Measurements from ENCODE around the gene DLGAP1.
A peak's percentile ranks its signal among the peaks of the same experiment; 100 is the strongest.

Gene DLGAP1

DNA sequence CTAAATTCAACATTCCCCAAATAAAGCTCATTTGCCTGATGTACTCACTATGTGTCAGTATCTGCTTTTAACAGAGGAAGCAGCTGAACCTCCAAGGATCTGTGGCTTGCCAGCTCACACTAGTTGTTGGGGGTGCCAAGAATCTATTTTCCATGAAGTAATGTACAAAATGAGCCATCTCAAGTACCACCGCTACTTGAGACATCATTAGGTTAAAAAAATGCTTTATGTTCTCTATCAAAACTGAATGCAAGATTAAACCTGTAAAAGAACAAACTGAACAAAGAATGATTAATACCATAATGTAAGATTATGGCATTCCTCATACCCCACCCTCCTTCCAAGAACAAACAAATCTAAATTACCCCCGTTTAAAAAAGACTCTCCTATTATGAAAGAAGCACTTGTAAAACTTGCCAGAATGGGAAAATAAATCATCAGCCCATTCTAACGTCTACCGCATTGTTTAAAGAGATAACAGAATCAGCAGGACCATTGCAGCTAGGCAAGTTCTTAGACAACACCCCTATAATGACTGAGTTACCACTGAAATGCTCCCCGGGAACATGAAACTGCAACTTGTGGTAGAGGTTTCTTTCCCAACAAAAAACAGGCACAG, 471.6 kb downstream of the DLGAP1 start:
- peak; percentile 94 for DNase-seq

DNA sequence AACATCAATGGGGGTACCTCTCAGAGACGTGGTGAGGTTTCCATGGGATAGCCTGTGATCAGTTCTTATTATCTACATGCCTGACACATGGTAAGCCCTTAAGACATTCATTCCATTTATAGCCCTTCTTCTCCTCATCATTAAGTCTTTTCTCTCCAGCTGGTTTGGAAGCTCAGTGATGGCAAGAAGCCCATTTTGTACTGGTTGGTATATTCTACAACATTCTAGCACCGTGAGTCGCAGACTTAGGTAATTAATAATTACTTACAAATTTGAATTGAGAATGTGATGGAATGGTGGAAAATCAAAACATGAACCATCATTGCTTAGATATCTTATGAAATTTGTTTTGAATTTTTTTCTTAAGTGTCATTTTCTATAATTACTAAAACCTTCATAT, 472.6 kb downstream of the DLGAP1 start:
- no peak for DNase-seq

DNA sequence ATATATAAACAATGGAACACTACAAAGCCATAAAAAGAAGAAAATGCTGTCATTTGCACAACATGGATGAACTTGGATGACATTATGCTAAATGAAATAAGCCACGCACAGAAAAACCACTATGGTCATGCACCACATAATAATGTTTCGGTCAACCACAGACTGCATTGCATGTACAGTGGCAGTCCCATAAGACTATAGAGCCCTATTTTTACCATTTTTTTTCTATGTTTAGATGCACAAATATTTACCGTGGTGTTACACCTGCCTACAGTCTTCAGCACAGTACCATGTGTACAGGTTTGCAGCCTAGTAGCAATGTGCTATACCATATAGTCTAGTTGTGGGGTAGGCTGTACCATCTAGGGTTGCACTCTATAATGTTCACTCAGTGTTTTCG, 476.1 kb downstream of the DLGAP1 start:
- DNase-seq, result no peak

DNA sequence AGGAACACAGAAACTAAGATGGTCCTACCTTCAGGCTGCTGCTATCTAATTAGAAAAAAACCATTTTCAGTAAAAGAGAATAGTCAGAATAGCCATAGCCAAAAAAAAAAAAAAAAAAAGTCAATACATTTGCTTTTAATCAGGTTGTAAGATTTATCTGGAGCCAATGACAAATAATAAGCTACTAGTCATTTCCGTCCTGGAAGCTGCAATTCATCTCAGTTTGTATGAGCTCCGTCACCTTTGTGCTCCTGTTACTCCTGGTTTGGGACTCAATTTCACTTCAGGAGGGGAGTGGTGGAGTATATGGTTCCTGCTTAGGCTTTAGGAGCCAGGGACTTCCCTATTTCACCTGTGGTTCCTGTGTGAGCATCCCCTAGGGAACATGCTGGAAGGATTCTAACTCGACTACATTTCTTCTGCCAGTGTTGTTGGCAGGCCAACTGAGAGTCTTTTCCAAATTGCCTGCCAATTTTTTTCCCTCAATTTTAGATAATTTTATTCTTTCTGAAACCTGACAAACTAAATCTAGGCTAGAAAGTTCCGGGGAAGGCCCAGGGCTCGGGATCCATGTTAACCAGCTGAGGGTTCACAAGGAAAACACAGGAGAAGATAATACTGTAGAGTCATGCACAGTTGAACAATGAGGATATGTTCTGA, 481.8 kb downstream of the DLGAP1 start:
- no peak for DNase-seq

DNA sequence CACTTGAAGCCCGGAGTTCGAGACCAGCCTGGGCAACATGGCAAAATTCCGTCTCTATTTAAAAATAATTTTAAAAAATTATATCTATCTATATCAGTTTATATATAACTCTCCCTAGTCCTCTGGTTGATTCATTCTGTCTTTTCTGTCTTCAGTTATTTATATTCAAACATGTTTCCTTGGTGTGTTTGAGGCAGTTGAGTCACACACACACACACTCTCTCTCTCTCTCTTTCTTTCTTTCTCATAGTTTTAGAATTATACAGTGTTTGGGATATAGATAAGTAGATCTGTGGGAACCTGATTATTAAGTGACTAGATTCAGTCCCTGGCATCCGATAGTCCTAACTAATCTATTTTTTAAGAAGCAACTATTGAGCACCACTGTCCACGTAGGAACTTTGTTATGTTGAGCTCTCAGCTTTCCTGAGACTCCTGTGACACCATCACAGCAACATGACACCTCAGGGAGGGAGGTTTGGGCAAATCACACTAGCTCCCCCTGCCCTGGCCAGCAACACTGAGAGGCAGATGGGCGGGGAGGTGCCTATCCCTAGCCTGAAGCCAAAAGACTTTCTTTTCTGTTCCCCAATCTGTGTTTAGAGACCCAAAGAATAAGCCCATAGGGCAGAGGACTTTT, 482.7 kb downstream of the DLGAP1 start:
- DNase-seq, result no peak

DNA sequence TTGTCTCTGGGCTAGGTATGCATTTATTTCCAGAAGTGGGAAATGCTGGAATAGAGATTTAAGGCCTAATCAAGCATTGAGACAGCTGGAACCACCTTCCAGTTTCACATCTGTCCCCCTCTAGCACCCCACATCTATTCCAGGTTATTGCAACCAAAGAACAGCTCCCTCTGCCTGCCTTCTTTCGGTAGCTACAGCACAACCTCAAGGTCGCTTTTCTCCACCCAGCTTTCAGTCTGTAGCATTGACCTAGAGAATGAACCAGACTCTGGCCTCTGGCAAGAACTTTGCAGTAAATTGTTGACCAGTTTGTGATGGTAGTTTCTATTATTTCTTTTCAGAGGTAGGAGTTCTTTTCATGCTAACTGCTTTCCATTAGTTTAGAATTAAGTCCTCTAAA, 484.2 kb downstream of the DLGAP1 start:
- DNase-seq, result no peak

DNA sequence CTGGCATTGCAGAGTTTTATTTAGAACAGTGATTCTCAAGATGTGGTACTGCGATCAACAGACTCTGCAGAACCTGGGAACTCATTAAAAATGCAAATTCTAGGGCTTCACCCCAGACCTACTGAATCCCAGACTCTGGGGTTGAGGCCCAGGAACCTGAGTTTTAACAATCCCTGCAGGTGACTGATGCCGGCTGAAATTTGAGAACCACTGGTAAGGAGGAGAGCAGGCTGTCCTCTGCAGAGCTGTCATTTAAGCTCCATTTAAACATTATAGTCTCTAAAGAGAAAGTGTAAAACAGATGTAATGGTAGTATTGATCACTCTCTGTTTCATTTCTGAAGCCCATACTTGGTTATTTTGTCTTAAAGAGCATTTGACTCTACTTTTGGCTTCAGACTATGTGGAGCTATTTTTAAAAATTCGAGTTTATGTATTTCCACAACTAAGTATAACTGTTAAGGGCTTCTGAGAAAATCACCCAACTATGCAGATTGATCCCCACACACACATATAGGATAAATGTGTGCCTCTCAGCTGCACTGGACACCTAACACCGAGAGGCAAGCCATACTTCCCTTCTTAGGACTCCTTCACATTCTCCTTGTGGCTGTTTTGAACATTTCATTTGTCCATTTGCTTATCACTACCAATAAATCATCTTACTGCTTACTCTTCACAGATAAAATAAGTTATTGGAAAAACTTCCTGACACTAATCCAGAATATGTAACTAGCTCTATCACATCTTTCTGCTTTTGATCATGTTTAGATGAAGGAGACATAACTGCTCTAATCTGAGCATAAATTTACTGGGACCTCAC, 487.5 kb downstream of the DLGAP1 start:
- peak; percentile 25 for DNase-seq

DNA sequence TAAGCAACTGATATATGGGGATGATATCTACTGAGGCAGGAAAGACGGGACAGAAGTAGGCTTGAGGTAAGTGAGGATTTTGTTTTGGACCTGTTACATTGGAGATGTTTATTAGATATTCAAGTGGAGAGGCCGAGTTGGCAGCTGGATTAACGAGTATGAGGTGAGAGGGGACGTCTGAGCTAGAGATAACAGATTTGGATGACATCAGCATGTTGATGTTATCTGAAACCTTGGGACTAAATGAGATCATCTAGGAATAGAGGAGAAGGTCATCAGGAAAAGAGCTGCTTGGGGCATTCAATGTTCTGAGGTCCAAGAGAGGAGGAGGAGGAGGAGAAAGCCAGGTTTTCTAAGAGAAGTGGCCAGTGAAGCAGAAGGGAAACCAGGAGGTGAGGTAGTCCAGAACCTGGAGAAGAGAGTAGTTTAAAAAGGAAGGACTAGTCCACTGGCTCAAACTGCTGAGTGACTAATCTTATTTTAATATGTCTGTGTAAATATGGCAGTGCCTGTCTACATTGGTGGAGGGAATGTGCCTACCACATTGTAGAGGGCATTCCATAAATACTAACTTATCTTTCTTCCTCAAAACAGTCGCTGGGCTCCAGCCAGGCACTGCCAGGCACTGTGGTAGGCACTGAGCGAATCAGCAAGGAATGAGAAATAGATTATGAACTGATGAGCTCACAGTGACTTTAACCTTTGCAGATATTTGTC, 488.3 kb downstream of the DLGAP1 start:
- peak; percentile 96 for DNase-seq

DNA sequence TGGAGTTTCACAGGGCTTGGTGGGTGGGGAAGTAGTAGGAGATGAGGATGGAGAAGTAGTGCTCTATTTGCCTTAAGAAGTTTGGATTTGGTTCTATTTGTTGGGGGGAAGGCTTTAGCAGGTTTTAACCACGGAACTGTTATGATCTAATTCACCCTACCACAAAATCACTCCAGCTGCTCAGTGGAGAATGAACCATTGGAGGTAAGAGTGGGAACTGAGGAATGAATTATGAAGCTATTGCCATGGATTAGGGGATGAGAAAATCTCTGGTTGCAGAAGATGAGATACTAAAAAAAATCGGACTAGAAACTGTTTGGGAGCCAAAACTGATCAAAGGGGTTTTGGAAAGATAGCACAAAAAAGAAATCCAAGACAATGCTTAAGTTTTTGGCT, 488.9 kb downstream of the DLGAP1 start:
- DNase-seq, result peak; percentile 23

DNA sequence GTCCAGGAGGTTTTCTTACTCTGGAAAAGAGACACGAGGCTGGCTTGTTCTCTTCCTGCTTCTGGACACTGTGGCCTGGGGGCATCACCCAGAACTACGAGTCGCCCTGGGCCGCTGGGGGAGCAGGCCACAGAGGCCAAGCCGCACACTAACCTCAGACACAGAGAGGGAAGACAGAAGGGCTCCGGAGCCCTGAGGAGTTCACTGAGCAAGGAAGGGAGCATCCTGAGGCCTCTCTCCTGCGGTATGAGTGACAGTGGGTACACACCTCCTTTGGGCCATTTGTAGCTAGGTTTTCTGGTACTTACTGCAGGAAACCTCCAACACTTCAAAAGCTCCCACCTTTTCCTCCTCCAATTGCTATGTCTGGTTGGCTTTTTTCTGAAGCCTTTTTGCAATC, 494.1 kb downstream of the DLGAP1 start:
- no peak for DNase-seq

DNA sequence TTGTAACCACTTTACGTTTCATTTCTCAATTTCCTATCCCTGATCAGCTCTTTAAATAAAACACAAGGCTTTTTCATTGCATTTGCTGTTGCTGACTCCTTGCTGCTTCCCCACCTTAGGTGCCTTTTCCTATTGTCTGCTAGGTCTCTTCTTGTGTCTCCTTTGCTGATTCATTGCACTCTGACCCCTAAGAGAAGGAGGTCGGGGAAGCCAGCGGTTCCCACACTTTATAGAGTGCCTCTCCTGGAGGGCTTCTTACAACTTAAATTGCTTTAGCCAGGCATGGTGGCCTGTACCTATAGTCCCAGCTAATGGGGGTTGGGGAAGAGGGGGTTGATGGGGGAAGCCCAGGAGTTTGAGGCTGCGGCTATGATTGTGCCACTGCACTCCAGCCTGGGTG, 495.0 kb downstream of the DLGAP1 start:
- no peak for DNase-seq

DNA sequence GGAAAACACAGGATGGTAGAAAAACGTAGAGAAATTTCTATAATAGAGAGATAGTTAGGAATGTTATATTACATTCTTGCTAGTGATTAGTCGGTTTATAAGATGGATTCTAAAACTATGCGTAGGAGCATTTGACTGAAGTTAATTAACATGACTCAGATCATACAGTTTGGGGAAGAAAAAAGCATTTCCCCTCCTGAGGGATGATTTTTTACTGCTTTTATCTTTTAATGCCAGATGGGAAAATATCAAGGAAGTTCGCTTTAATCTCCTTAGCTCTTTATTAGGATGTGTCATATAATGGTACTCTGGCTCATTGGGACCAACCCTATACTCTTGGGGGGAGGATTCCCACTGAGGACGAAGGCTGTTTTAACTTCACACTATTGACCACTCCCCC, 503.1 kb downstream of the DLGAP1 start:
- no peak for DNase-seq

DNA sequence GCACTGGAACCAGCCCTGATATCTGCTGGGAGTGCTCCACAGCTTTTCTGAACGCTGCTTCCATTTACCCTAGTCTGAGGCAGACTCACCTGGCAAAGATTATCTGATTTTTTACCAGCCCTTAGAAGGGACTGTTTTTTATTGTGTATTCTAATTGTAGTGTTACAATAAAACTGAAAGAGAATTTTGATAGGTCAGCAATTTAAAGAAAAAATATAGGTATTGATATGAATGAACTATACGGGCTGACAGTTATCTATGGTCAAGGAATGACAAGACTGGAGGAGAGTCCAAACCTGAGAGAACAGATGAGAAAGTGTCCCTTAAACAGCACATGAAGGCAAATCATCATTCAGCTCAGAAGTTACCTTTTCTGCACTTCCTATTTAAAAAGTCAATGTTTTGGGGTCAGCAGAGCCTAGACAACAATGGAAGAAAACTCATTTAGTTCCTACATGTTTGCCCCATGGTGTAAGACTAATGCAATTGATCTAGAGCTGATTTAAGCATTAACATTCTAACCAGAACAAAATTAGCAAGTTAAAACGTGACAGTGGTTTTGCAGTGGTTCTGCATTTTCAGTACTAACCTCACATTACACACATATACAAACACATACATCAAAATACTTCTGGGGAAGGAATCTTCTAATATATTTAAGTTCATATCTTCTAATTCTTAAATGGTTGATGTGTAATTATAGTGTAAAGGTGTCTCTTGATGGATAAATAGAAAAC, 504.3 kb downstream of the DLGAP1 start:
- no peak for DNase-seq

DNA sequence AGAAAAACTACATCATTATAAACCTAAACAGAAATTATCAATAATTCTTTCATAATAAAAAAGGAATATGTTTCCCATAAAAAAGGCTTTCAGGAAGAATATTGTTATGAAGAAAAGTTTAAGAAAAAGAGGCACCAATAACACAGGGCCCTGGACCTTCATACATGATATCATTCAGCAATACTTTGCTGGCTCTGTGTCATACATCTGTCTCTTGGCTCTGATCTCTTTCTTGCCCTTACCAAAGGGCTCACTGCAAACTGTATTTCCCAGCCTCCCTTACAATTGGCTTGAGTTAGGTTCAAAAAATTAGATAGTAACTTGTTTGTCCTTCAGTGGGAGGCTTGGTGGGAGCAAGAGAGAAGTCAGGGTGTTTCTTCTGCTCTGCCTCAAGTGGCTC, 506.1 kb downstream of the DLGAP1 start:
- DNase-seq, result no peak

DNA sequence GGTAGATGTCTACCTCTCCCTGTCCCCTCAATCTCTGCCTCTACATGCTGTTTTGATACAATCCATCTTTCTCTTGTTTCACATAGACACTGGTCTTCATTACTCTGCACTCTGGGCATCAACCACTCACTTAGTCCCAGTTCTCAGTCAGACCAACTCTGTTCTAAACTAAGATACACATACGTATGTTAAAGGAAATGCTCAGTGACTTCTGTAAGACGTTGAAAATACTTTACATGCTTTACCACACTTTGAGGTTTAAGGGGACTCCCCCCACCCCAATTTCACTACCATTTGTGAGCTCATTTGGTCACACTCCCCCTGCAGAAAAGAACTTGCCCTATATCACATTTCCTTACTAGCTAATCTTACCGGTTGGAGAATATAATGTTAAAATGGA, 507.7 kb downstream of the DLGAP1 start:
- DNase-seq, result no peak

DNA sequence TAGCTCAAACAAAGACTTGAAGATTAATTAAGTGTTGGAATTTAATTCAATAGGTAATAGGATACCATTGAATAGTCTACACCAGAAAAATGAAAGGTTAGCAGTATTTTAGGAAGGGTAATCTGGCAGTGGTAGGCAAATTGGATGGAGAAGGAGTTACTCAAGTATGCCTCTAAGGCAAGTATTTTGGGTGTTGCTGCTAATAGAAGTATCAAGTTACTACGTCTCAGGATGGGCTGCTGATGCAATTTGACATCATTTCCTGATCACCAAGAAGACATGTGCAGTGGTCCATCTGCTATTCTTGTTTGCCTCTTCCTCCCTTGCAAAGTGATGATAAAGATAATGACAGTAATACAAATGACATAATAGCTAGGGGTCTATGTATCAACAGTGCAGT, 519.8 kb downstream of the DLGAP1 start:
- no peak for DNase-seq

DNA sequence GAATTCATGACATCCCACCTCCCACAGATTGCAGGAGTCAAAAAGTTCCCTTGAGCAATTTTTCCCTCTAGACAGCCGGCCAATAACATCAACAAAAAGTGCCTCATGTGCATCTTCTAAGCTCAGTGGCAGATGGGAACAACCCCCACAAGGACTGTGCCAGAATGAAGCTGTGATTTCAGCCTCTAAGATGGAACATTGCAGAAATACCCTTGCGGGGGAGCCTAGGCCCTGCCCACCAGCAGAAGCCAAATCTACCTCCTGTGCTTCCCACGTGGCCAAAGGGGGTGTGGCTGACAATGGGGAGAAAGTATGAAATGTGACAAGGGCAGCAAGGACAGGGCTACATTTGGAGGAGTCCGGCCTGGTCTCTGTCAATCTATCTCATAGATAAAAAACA, 522.8 kb downstream of the DLGAP1 start:
- peak; percentile 60 for DNase-seq

DNA sequence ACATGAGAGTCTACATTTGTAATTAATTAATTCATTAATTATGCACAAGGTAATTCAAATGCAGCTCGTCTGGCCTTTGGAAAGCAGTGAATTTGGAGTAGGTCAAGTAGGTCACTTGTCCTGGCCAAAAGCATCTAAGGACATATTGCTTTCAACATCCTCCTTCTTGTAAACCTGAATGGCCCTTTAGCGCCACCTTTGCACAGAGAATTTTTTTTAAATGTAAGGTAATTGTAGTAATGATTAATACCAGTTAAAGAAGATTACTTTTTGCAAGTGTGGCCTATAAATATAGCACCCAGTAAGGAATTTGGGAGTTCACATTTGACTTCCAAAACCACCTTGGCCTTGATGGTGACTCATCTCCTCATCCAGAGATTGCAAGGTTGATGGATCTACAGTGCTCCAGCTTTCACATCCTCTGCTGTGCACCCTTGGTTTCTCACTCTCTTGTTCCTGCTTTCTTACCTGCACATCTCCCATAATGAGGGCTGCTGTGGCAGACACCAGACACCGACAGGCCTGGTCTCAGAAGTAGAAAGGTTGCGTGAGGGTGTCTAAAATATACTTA, 523.5 kb downstream of the DLGAP1 start:
- peak; percentile 72 for DNase-seq

DNA sequence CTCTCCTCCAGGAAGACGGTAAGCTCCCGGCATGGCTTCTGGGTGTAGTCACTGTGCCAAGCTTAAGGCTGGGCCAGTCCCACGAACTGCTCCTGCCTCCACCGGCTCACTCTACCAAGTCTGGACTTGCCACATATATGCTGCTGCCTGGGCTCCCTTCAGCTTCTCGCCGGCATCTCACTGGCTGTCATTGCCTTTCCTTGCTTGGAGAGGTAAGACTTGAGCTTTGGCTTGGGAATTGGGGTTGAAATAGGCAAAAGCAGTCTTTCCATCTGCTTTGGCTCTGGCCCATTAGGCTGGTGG, 524.1 kb downstream of the DLGAP1 start:
- no peak for DNase-seq

DNA sequence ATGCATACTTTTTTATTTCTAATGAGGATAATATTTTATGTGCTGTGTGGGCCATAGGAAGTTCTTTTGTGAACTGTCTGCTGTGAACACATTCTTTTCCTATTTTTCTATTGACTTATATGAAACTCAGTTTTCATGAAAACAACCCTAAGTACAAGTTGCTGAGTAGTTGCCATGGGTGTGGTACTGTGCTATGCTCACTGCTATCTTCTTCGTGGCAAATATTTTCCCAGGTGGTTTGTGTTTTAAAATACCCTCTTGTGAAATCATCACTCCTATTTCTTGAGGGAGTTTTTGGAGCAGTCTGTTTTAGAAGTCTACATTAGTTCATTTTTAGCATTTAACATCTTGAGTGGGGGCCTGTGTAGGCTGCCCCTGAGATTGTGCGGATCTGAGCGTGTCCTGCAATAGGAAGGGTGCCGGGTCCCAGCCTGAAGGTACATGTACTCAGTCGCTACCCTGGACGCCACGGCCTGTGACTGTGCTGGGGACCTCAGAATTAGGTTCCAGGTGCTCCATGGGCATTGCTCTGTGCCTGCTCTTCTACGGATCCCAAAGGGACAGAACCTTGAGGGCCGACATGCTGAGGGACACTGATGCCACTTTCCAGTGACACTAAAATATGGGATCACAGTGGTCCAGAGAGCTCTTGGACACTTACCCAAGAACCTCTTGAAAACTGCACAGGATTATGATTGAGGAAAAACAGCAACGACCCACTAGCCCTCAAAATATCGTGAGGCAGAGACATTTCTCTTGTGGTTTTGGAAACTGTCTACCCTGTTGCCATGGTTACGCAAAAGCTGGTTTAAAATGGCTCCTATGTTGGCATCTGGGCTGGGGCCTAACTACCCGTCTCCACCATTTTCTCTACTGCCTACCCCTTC, 524.7 kb downstream of the DLGAP1 start:
- no peak for DNase-seq

DNA sequence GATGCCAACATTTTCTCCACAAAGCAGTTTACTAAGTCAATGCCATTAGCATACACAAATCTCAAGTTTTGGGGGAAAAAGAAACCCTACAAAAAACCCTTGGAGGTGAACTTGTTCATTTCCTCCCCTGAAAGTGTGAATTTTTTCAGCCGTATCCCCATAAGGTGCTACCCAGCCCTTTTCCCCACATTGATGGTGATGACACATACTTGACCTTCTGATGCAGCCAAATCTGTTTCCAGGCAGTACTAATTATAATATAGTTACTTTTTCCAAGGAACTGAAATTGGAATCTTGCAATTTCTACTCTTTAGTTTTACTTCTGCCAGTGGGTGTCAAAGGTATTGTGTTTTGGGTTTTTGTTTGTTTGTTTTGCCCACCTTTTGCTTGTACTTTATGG, 530.7 kb downstream of the DLGAP1 start:
- no peak for DNase-seq

Measured in NCI-H226 (cell line).